Neutrophil (primary cell): ENCODE data around the gene RND1.

Experiments used
- H3K27ac ChIP-seq: fragments of 200-600 bp; sonication (generic); 2 replicates; pipeline ENCODE4 v1.5.1; 2016; ENCODE audit warnings: mild to moderate bottlenecking, moderate library complexity
- H3K27me3 ChIP-seq: fragments of 200-600 bp; sonication (generic); 2 replicates; pipeline ENCODE4 v1.6.0; 2016; ENCODE audit warnings: mild to moderate bottlenecking
- H3K36me3 ChIP-seq: fragments of 200-600 bp; sonication (generic); 2 replicates; pipeline ENCODE4 v1.5.1; 2017
- H3K4me1 ChIP-seq, 2 experiments: fragments of 200-600 bp in 1 of 2; sonication (generic) in 1 of 2; 1 replicate in 1 of 2; 2 replicates in 1 of 2; pipeline versions ENCODE4 v1.5.1 to v1.6.1; 2013 to 2016; ENCODE audit warnings: low read depth in 1 of 2, low read length in 1 of 2, mild to moderate bottlenecking in 1 of 2, moderate library complexity in 1 of 2; ENCODE audit not compliant: control insufficient read depth in 1 of 2, insufficient read depth in 1 of 2
- H3K4me3 ChIP-seq, 2 experiments: fragments of 200-600 bp in 1 of 2; sonication (generic) in 1 of 2; 1 replicate in 1 of 2; 2 replicates in 1 of 2; pipeline ENCODE4 v1.5.1; 2013 to 2016; ENCODE audit warnings: low read depth in 1 of 2, low read length in 1 of 2, mild to moderate bottlenecking in 1 of 2, moderate library complexity in 1 of 2
- H3K9me3 ChIP-seq: fragments of 200-600 bp; sonication (generic); 2 replicates; pipeline ENCODE4 v1.5.1; 2016
- CTCF ChIP-seq: fragments of 200-600 bp; sonication (generic); IDR thresholded peaks from 2 replicates; pipeline ENCODE4 v1.5.1; 2016; ENCODE audit warnings: antibody characterized with exemption

RND1 gene

GRCh38 chr12:48815126-48816110, 50.3 kb downstream of the RND1 start:
- Histone ChIP-seq H3K27me3 (peaks cover 73% of the 10 kb centered on the region), H3K36me3 (no peaks in the 10 kb centered on the region), H3K9me3 (no peaks in the 10 kb centered on the region), H3K4me1 (peaks cover 33% of the 10 kb centered on the region in 2 experiments), H3K4me3 (peak overlapping the region; percentile 69 to 92), H3K27ac (peak overlapping the region; percentile 55)
- no peak for TF ChIP-seq CTCF

GRCh38 chr12:48814262-48815125, 51.2 kb downstream of the RND1 start:
- Histone ChIP-seq H3K4me3 (peak overlapping the region; percentile 69 to 92), H3K36me3 (no peaks in the 10 kb centered on the region), H3K27me3 (peaks cover 63% of the 10 kb centered on the region), H3K9me3 (no peaks in the 10 kb centered on the region), H3K4me1 (peaks cover 33% of the 10 kb centered on the region in 2 experiments), H3K27ac (peak overlapping the region; percentile 55)
- peak; percentile 94 for TF ChIP-seq CTCF

GRCh38 chr12:48813465-48814261, 52.0 kb downstream of the RND1 start:
- Histone ChIP-seq H3K9me3 (no peaks in the 10 kb centered on the region), H3K36me3 (no peaks in the 10 kb centered on the region), H3K27me3 (peaks cover 55% of the 10 kb centered on the region), H3K27ac (no peak overlapping the region), H3K4me3 (peak overlapping the region; percentile 69 to 92), H3K4me1 (peaks cover 32 to 33% of the 10 kb centered on the region in 2 experiments)
- TF ChIP-seq CTCF, result no peak

GRCh38 chr12:48812389-48812788, 53.3 kb downstream of the RND1 start:
- Histone ChIP-seq H3K9me3 (no peaks in the 10 kb centered on the region), H3K27me3 (peaks cover 42% of the 10 kb centered on the region), H3K36me3 (no peaks in the 10 kb centered on the region), H3K4me3 (no peak overlapping the region), H3K27ac (no peak overlapping the region), H3K4me1 (peaks cover 19 to 27% of the 10 kb centered on the region in 2 experiments)
- no peak for TF ChIP-seq CTCF
